ENCODE results near the gene FBXL19. TPM values are rescaled to one million over a fixed set of nuclear protein-coding genes. Genes with fewer than 3 reads are reported as not detected.
"Not testable (repeated sequence)": the region's sequence is repeated elsewhere in the genome, so short reads cannot be mapped to it uniquely, and the experiment has no call there.

Gene FBXL19
- total and polyA plus RNA-seq, 2 donors (not counting 1 experiment from before 2014, with no cell fraction given) = 9.0 to 25.0 TPM

DNA sequence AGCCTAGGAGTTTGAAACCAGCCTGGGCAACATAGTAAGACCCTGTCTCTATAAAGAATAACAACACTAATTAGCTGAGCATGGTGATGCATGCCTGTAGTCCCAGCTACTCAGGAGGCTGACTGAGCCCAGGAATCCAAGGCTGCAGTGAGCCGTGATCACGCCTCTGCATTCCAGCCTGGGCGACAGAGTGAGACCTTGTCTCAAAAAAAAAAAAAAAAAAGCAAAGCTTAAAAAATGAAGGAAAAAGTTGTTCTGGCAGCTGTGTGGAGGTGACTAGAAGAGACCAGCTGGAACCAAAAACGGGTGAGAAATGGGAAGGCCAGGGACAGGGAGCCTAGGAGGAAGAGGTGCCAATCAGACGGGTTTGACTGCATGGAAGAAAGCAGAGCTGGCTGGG lies 33.7 kb upstream of the FBXL19 start:
- CTCF ChIA-PET = interaction anchor here (1.4 kb wide), 1 partner anchor 12 kb away, joined by 5 read pairs; no protein-coding TSS in a partner anchor
- no peaks in the 10 kb centered on the region for H3K27me3 Mint-ChIP-seq

DNA sequence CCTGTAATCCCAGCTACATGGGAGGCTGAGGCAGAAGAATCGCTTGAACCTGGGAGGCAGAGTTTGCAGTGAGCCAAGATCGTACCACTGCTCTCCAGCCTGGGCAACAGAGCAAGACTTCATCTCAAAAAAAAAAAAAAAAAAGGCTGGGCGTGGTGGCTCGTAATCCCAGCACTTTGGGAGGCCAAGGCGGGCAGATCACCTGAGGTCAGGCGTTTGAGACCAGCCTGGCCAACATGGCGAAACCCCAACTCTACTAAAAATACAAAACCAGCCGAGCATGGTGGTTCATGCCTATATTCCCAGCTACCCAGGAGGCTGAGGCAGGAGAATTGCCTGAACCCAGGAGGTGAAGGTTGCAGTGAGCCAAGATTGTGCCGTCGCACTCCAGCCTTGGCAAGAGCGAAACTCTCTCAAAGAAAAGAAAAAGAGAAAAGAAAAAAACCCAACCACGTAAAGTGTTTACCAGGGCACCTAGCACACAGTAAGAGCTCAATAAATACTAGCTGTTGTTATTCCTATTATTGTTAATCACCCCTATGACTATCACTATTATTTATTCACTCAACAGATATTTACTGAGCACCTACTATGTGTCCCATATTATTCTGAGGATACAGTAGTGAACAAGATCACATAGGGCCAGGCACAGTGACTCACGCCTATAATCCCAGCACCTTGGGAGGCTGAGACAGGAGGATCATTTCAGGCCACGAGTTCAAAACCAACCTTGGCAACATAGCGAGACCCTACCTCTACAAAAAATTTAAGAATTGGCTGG lies 32.1 kb upstream of the FBXL19 start:
- H4K20me1 ChIP-seq (ENCODE audit: control insufficient read depth, insufficient read depth, low read length, poor library complexity, severe bottlenecking); DNase-seq; H3K27ac Mint-ChIP-seq; H3K27ac ChIP-seq (ENCODE audit: low read length in 2 of 2); H2AFZ ChIP-seq (ENCODE audit: insufficient read depth, low read depth, low read length, poor library complexity, severe bottlenecking); H3K9ac ChIP-seq (ENCODE audit: low read length); intact Hi-C loops (cut with micrococcal nuclease); ATAC-seq (ENCODE audit: low read depth); H3K27me3 Mint-ChIP-seq; H3K4me2 ChIP-seq (replicated peaks; ENCODE audit: low read depth, low read length, poor library complexity, severe bottlenecking); H3K4me3 Mint-ChIP-seq; H3K27me3 ChIP-seq (replicated peaks in 1 of 4; ENCODE audit: control extremely low read depth in 1 of 4, control insufficient read depth in 3 of 4, insufficient read depth in 4 of 4, low read length in 3 of 4); H3K9me3 Mint-ChIP-seq (ENCODE audit: insufficient read depth); H3K9me3 ChIP-seq (ENCODE audit: control extremely low read depth in 1 of 3, control insufficient read depth in 2 of 3, insufficient read depth in 1 of 3, low read length in 2 of 3); H3K4me3 ChIP-seq (ENCODE audit: control extremely low read depth in 1 of 5, extremely low read depth in 1 of 5, insufficient read depth in 1 of 5, low read depth in 2 of 5, low read length in 4 of 5): not testable (repeated sequence)
- CTCF ChIA-PET = interaction anchor here (1.5 to 3.2 kb wide), 3 partner anchors 11 to 78 kb away, joined by 4 to 15 read pairs (median 14); no protein-coding TSS in a partner anchor
- Histone ChIP-seq H3K36me3 (replicated peaks in 1 of 2; ENCODE audit: control extremely low read depth in 1 of 2, control insufficient read depth in 1 of 2, extremely low read depth in 1 of 2, insufficient read depth in 2 of 2, low read length in 1 of 2) (peaks cover 0 to 12% of the 10 kb centered on the region in 2 experiments), H3K4me1 (ENCODE audit: control insufficient read depth in 2 of 2, insufficient read depth in 2 of 2, low read length in 2 of 2) (peaks cover 20 to 26% of the 10 kb centered on the region in 2 donors), H3K79me2 (ENCODE audit: control insufficient read depth, insufficient read depth, low read length) (peaks cover 41% of the 10 kb centered on the region)
- H3K4me1 Mint-ChIP-seq = peaks cover 38% of the 10 kb centered on the region
- POLR2A ChIA-PET = interaction anchor here (0.6 kb wide), 2 partner anchors 14 to 45 kb away, joined by 4 read pairs; no protein-coding TSS in a partner anchor
- WGBS (ENCODE audit: insufficient coverage) = 100% methylated on average over 4 of the region's 15 CpGs

More for the DNA sequence above, 33.7 kb upstream of the FBXL19 start:
- no peaks in the 10 kb centered on the region for H3K9me3 Mint-ChIP-seq (ENCODE audit: insufficient read depth)
- POLR2A ChIA-PET = interaction anchor here (0.7 kb wide), 1 partner anchor 814 kb away, joined by 6 read pairs; no protein-coding TSS in a partner anchor
- Histone ChIP-seq H3K4me1 (ENCODE audit: control insufficient read depth in 2 of 2, insufficient read depth in 2 of 2, low read length in 2 of 2) (peaks cover 21 to 25% of the 10 kb centered on the region in 2 donors), H4K20me1 (ENCODE audit: control insufficient read depth, insufficient read depth, low read length, poor library complexity, severe bottlenecking) (peaks cover 8% of the 10 kb centered on the region), H3K27me3 (replicated peaks in 1 of 4; ENCODE audit: control extremely low read depth in 1 of 4, control insufficient read depth in 3 of 4, insufficient read depth in 4 of 4, low read length in 3 of 4) (no peaks in the 10 kb centered on the region), H3K27ac (ENCODE audit: low read length in 2 of 2) (no peak overlapping the region), H3K4me2 (replicated peaks; ENCODE audit: low read depth, low read length, poor library complexity, severe bottlenecking) (no peak overlapping the region), H3K9me3 (ENCODE audit: control extremely low read depth in 1 of 3, control insufficient read depth in 2 of 3, insufficient read depth in 1 of 3, low read length in 2 of 3) (no peaks in the 10 kb centered on the region), H3K36me3 (replicated peaks in 1 of 2; ENCODE audit: control extremely low read depth in 1 of 2, control insufficient read depth in 1 of 2, extremely low read depth in 1 of 2, insufficient read depth in 2 of 2, low read length in 1 of 2) (peaks cover 0 to 16% of the 10 kb centered on the region in 2 experiments), H3K79me2 (ENCODE audit: control insufficient read depth, insufficient read depth, low read length) (peaks cover 52% of the 10 kb centered on the region), H2AFZ (ENCODE audit: insufficient read depth, low read depth, low read length, poor library complexity, severe bottlenecking) (no peak overlapping the region), H3K9ac (ENCODE audit: low read length) (no peak overlapping the region), H3K4me3 (ENCODE audit: control extremely low read depth in 1 of 5, extremely low read depth in 1 of 5, insufficient read depth in 1 of 5, low read depth in 2 of 5, low read length in 4 of 5) (no peak overlapping the region)
- H3K27ac Mint-ChIP-seq = no peak overlapping the region
- WGBS (ENCODE audit: insufficient coverage) = 90% methylated on average over 5 of the region's 5 CpGs
- ATAC-seq (ENCODE audit: low read depth) = no peak
- peaks cover 32% of the 10 kb centered on the region for H3K4me1 Mint-ChIP-seq
- TF ChIP-seq EZH2 (IDR thresholded peaks at IDR 0.05; ENCODE audit: borderline replicate concordance, insufficient read depth, low read depth, low read length, poor library complexity, severe bottlenecking) = no peak
- TF ChIP-seq, protein P1, sequence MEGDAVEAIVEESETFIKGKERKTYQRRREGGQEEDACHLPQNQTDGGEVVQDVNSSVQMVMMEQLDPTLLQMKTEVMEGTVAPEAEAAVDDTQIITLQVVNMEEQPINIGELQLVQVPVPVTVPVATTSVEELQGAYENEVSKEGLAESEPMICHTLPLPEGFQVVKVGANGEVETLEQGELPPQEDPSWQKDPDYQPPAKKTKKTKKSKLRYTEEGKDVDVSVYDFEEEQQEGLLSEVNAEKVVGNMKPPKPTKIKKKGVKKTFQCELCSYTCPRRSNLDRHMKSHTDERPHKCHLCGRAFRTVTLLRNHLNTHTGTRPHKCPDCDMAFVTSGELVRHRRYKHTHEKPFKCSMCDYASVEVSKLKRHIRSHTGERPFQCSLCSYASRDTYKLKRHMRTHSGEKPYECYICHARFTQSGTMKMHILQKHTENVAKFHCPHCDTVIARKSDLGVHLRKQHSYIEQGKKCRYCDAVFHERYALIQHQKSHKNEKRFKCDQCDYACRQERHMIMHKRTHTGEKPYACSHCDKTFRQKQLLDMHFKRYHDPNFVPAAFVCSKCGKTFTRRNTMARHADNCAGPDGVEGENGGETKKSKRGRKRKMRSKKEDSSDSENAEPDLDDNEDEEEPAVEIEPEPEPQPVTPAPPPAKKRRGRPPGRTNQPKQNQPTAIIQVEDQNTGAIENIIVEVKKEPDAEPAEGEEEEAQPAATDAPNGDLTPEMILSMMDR (IDR thresholded peaks at IDR 0.05) = no peak
- intact Hi-C loops (cut with micrococcal nuclease) = no loop called here
- no peak overlapping the region for H3K4me3 Mint-ChIP-seq
- DNase-seq = no peak

Data from B cell (primary cell).